ENCODE results near the gene CHRM5.

DNA sequence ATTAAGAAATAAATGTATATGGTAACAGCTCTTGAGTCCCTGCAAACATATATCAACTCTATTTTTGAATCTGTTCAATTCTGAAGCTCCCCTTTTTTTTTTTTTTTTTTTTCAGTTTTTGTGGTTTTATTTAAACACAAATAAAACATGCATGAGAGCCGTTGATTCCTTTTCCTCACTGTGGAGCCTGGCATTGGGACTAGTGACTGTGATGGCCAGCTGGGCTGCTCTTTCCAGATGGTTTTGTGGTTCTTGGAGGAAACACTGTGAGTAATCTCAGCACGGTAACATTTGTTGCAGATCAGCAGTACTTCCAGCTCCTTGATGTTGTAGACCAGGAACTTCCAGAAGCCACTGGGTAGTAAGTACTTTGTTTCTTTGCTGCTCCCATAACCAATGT, 117.4 kb downstream of the CHRM5 start:
- TF ChIP-seq, protein P1, sequence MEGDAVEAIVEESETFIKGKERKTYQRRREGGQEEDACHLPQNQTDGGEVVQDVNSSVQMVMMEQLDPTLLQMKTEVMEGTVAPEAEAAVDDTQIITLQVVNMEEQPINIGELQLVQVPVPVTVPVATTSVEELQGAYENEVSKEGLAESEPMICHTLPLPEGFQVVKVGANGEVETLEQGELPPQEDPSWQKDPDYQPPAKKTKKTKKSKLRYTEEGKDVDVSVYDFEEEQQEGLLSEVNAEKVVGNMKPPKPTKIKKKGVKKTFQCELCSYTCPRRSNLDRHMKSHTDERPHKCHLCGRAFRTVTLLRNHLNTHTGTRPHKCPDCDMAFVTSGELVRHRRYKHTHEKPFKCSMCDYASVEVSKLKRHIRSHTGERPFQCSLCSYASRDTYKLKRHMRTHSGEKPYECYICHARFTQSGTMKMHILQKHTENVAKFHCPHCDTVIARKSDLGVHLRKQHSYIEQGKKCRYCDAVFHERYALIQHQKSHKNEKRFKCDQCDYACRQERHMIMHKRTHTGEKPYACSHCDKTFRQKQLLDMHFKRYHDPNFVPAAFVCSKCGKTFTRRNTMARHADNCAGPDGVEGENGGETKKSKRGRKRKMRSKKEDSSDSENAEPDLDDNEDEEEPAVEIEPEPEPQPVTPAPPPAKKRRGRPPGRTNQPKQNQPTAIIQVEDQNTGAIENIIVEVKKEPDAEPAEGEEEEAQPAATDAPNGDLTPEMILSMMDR (IDR thresholded peaks at IDR 0.05; ENCODE audit: poor library complexity) = no peak
- TF ChIP-seq EZH2 (IDR thresholded peaks at IDR 0.05; ENCODE audit: borderline replicate concordance) (no peak), EZH2phosphoT487 (IDR thresholded peaks at IDR 0.05; ENCODE audit: low read depth, severe bottlenecking, unreplicated experiment) (no peak)
